HEK293T (cell line): ENCODE results near the gene RAPGEF4.

ENCODE experiments used
- CTCF ChIA-PET: fragments of 350-600 bp; formaldehyde crosslinking; extraction: SDS; loops from one replicate; lab custom pipeline; 2021; ENCODE audit warnings: antibody characterized with exemption, inconsistent platforms; lab: Yijun Ruan, JAX
- POLR2A ChIA-PET: fragments of 350-600 bp; formaldehyde crosslinking; extraction: SDS; loops from one replicate; lab custom pipeline; 2020; ENCODE audit warnings: antibody characterized with exemption, inconsistent platforms; lab: Yijun Ruan, JAX
- DNase-seq: peaks from one replicate; pipeline ENCODE4 v3.0.0; 2012; ENCODE audit warnings: mixed read lengths; ENCODE audit errors: extremely low spot score
- ARNT ChIP-seq: fragments of 450-650 bp; IDR thresholded peaks from 2 replicates; pipeline ENCODE4 v1.6.1; 2017; ENCODE audit warnings: mild to moderate bottlenecking
- BHLHE40 ChIP-seq: fragments of 450-650 bp; IDR thresholded peaks from 2 replicates; pipeline ENCODE4 v1.6.1; 2016; ENCODE audit warnings: mild to moderate bottlenecking, moderate library complexity, borderline replicate concordance
- CTBP1 ChIP-seq: fragments of 450-650 bp; IDR thresholded peaks from 2 replicates; pipeline ENCODE4 v1.6.1; 2016; ENCODE audit warnings: borderline replicate concordance
- ELF4 ChIP-seq: fragments of 450-650 bp; IDR thresholded peaks from 2 replicates; pipeline ENCODE4 v1.6.1; 2017; ENCODE audit warnings: antibody characterized with exemption
- FOXA1 ChIP-seq: fragments of 450-650 bp; IDR thresholded peaks from 2 replicates; pipeline ENCODE4 v1.6.1; 2016; ENCODE audit warnings: mild to moderate bottlenecking
- FOXK2 ChIP-seq: fragments of 450-650 bp; IDR thresholded peaks from 2 replicates; pipeline ENCODE4 v1.6.1; 2016; ENCODE audit warnings: mild to moderate bottlenecking
- FOXM1 ChIP-seq: fragments of 450-650 bp; IDR thresholded peaks from 2 replicates; pipeline ENCODE4 v1.6.1; 2017; ENCODE audit warnings: mild to moderate bottlenecking, borderline replicate concordance
- HDGF ChIP-seq: fragments of 450-650 bp; IDR thresholded peaks from 2 replicates; pipeline ENCODE4 v1.6.1; 2017; ENCODE audit warnings: antibody characterized with exemption, borderline replicate concordance
- L3MBTL2 ChIP-seq: fragments of 450-650 bp; conservative IDR thresholded peaks from 2 replicates; pipeline ENCODE4 v1.6.1; 2016; ENCODE audit warnings: mild to moderate bottlenecking
- LEF1 ChIP-seq: fragments of 450-650 bp; IDR thresholded peaks from 2 replicates; pipeline ENCODE4 v1.6.1; 2017; ENCODE audit warnings: mild to moderate bottlenecking, borderline replicate concordance
- NFRKB ChIP-seq: fragments of 450-650 bp; IDR thresholded peaks from 2 replicates; pipeline ENCODE4 v1.6.1; 2016; ENCODE audit warnings: mild to moderate bottlenecking, moderate library complexity
- PKNOX1 ChIP-seq: fragments of 450-650 bp; IDR thresholded peaks from 2 replicates; pipeline ENCODE4 v1.6.1; 2016
- SP1 ChIP-seq: fragments of 450-650 bp; IDR thresholded peaks from 2 replicates; pipeline ENCODE4 v1.6.1; 2017
- SUZ12 ChIP-seq: fragments of 450-650 bp; IDR thresholded peaks from 2 replicates; pipeline ENCODE4 v1.6.1; 2016; ENCODE audit warnings: mild to moderate bottlenecking
- TARDBP ChIP-seq: fragments of 450-650 bp; IDR thresholded peaks from 2 replicates; pipeline ENCODE4 v1.6.1; 2016
- ZNF384 ChIP-seq: fragments of 450-650 bp; IDR thresholded peaks from 2 replicates; pipeline ENCODE4 v1.6.1; 2016

RAPGEF4 gene

GRCh38 chr2:172943539-172943938 is 207.9 kb downstream of the RAPGEF4 start:
- ChIA-PET POLR2A (no interaction called here), CTCF (no interaction called here)
- TF ChIP-seq HDGF = no peak
- no peak for TF ChIP-seq ELF4
- TF ChIP-seq FOXM1 = no peak
- TF ChIP-seq SP1 = no peak
- TF ChIP-seq LEF1 = no peak
- no peak for TF ChIP-seq NFRKB
- TF ChIP-seq SUZ12 = no peak
- no peak for TF ChIP-seq CTBP1
- no peak for TF ChIP-seq FOXK2
- TF ChIP-seq L3MBTL2 = no peak
- TF ChIP-seq FOXA1 = no peak
- no peak for TF ChIP-seq TARDBP
- TF ChIP-seq ARNT = no peak
- TF ChIP-seq ZNF384 = no peak
- no peak for TF ChIP-seq BHLHE40
- DNase-seq = no peak

- ChIA-PET CTCF (no interaction called here), POLR2A (no interaction called here)
- TF ChIP-seq PKNOX1 (no peak), NFRKB (no peak), ARNT (no peak), LEF1 (no peak), L3MBTL2 (no peak)
- DNase-seq = no peak
Observed at GRCh38 chr2:172944022-172944793, 208.6 kb downstream of the RAPGEF4 start.

GRCh38 chr2:172944794-172945509 is 209.3 kb downstream of the RAPGEF4 start:
- no peak for DNase-seq
- TF ChIP-seq ARNT (no peak), SP1 (no peak), ZNF384 (no peak), TARDBP (no peak), CTBP1 (no peak)
- POLR2A ChIA-PET = no interaction called here
- CTCF ChIA-PET = no interaction called here

GRCh38 chr2:172945510-172945850 is 209.8 kb downstream of the RAPGEF4 start:
- TF ChIP-seq FOXK2 (no peak), ELF4 (no peak), ARNT (no peak), FOXA1 (no peak), TARDBP (no peak), LEF1 (no peak), BHLHE40 (no peak), SUZ12 (no peak), FOXM1 (no peak), SP1 (no peak), HDGF (no peak), NFRKB (no peak), ZNF384 (no peak), CTBP1 (no peak), L3MBTL2 (no peak), PKNOX1 (no peak)
- ChIA-PET CTCF (no interaction called here), POLR2A (no interaction called here)
- DNase-seq = no peak

- ChIA-PET POLR2A (no interaction called here), CTCF (no interaction called here)
- no peak for DNase-seq
- no peak for TF ChIP-seq BHLHE40
- TF ChIP-seq CTBP1 = no peak
- no peak for TF ChIP-seq SP1
- no peak for TF ChIP-seq TARDBP
- TF ChIP-seq NFRKB = no peak
- TF ChIP-seq FOXA1 = no peak
Observed at GRCh38 chr2:172947461-172948153, 212.0 kb downstream of the RAPGEF4 start.

GRCh38 chr2:172949522-172949921 is 213.9 kb downstream of the RAPGEF4 start:
- DNase-seq = no peak
- no peak for TF ChIP-seq LEF1
- no peak for TF ChIP-seq SP1
- no peak for TF ChIP-seq FOXK2
- no peak for TF ChIP-seq TARDBP
- TF ChIP-seq FOXM1 = no peak
- TF ChIP-seq CTBP1 = no peak
- ChIA-PET CTCF (no interaction called here), POLR2A (no interaction called here)

- DNase-seq = no peak
- CTCF ChIA-PET = no interaction called here
- no peak for TF ChIP-seq FOXM1
- TF ChIP-seq PKNOX1 = no peak
- TF ChIP-seq ELF4 = no peak
- no peak for TF ChIP-seq TARDBP
- no peak for TF ChIP-seq FOXK2
- no peak for TF ChIP-seq BHLHE40
- POLR2A ChIA-PET = no interaction called here
Observed at GRCh38 chr2:172950565-172950964, 214.9 kb downstream of the RAPGEF4 start.
